Keratinocyte (primary cell): Measurements from ENCODE around the gene BAHD1. TPM values are rescaled to one million over a fixed set of nuclear protein-coding genes. Genes with fewer than 3 reads are reported as not detected.

ENCODE experiments used
- DNase-seq: peaks from one replicate; pipeline ENCODE4 v3.0.0-alpha.2; 2011; ENCODE audit warnings: low read depth, missing footprints, low spot score
- FAIRE-seq: peaks from 2 replicates; lab custom pipeline; 2011; peaks lifted over from hg19 to GRCh38; lab: Jason Lieb, UNC
- H2AFZ ChIP-seq: 2 replicates; pipeline ENCODE4 v1.6.0; 2012; ENCODE audit warnings: low read length, control low read depth, inconsistent platforms; ENCODE audit not compliant: control insufficient read depth
- H3K27ac ChIP-seq: 2 replicates; pipeline ENCODE4 v1.5.1; 2011; ENCODE audit warnings: low read length; ENCODE audit not compliant: control insufficient read depth, insufficient read depth
- H3K27me3 ChIP-seq: 3 replicates; pipeline ENCODE4 v1.6.0; 2011; ENCODE audit warnings: low read length; ENCODE audit not compliant: control insufficient read depth, insufficient read depth; ENCODE audit errors: extremely low read depth
- H3K36me3 ChIP-seq, 2 experiments: 2 replicates in 1 of 2; 3 replicates in 1 of 2; pipeline ENCODE4 v1.5.1; 2011; ENCODE audit warnings: low read length in 2 of 2, mild to moderate bottlenecking in 1 of 2; ENCODE audit not compliant: control insufficient read depth in 2 of 2, insufficient read depth in 2 of 2; ENCODE audit errors: extremely low read depth in 1 of 2
- H3K4me1 ChIP-seq: 3 replicates; pipeline ENCODE4 v1.5.1; 2011; ENCODE audit warnings: low read length; ENCODE audit not compliant: control insufficient read depth, insufficient read depth; ENCODE audit errors: extremely low read depth
- H3K4me2 ChIP-seq: 3 replicates; pipeline ENCODE4 v1.6.0; 2011; ENCODE audit warnings: low read depth, low read length; ENCODE audit not compliant: control insufficient read depth, insufficient read depth; ENCODE audit errors: extremely low read depth
- H3K4me3 ChIP-seq, 3 experiments: fragments of 200-600 bp in 1 of 3; sonication (generic) in 1 of 3; 2 replicates in 2 of 3; 3 replicates in 1 of 3; pipeline ENCODE4 v1.5.1; 2011 to 2016; ENCODE audit warnings: low read length in 3 of 3, mild to moderate bottlenecking in 3 of 3, control low read depth in 2 of 3, inconsistent platforms in 1 of 3, low read depth in 1 of 3, mixed read lengths in 1 of 3, mixed run types in 1 of 3, moderate library complexity in 1 of 3; ENCODE audit not compliant: control insufficient read depth in 2 of 3, insufficient read depth in 2 of 3; ENCODE audit errors: extremely low read depth in 1 of 3
- H3K79me2 ChIP-seq: 2 replicates; pipeline ENCODE4 v1.6.0; 2012; ENCODE audit warnings: low read length; ENCODE audit not compliant: control insufficient read depth, insufficient read depth
- H3K9ac ChIP-seq: 3 replicates; pipeline ENCODE4 v1.6.0; 2011; ENCODE audit warnings: low read length; ENCODE audit not compliant: control insufficient read depth, insufficient read depth; ENCODE audit errors: extremely low read depth
- H3K9me1 ChIP-seq: 3 replicates; pipeline ENCODE4 v1.6.0; 2011; ENCODE audit warnings: low read length; ENCODE audit not compliant: control insufficient read depth, insufficient read depth; ENCODE audit errors: extremely low read depth
- H3K9me3 ChIP-seq: 2 replicates; pipeline ENCODE4 v1.5.1; 2012; ENCODE audit warnings: low read depth, low read length; ENCODE audit not compliant: control insufficient read depth
- H4K20me1 ChIP-seq: 3 replicates; pipeline ENCODE4 v1.6.0; 2011; ENCODE audit warnings: low read length; ENCODE audit not compliant: control insufficient read depth, insufficient read depth; ENCODE audit errors: extremely low read depth
- EZH2 ChIP-seq: IDR thresholded peaks from one replicate; pipeline ENCODE4 v1.6.1; 2012; ENCODE audit warnings: inconsistent platforms, mild to moderate bottlenecking, low read length, moderate library complexity
- dilution Hi-C: fragments of 300-500 bp; cut with MboI; formaldehyde crosslinking; loops from one replicate; pipeline ENCODE4 v1.7.0; 2020; ENCODE audit warnings: low sequenced_read_pairs; ENCODE audit not compliant: extremely low pct_ligation_motif_present
- polyA plus RNA-seq, 5 experiments: library from polyadenylated mRNA; depleted of rRNA in 3 of 5; stranded (reverse) in 3 of 5; stranded (forward) in 1 of 5; unstranded in 1 of 5; fragments of >200 nt; gene quantifications; 1 replicate in 1 of 5; 2 replicates in 3 of 5; 3 replicates in 1 of 5; pipeline versions ENCODE4 v1.2.1 to v1.2.3, GENCODE V29; 2011 to 2012; ENCODE audit warnings: missing spikeins in 2 of 5, low read depth in 1 of 5, low replicate concordance in 1 of 5
- TF ChIP-seq, protein P1 (sequence below), 3 experiments: IDR thresholded peaks in 1 of 3; conservative IDR thresholded peaks in 1 of 3; optimal IDR thresholded peaks in 1 of 3; 2 replicates in 2 of 3; 3 replicates in 1 of 3; pipeline versions ENCODE3 to v1.5.1; 2011; ENCODE audit warnings: low read length in 3 of 3, mild to moderate bottlenecking in 3 of 3, moderate library complexity in 2 of 3, control low read depth in 1 of 3, inconsistent platforms in 1 of 3; ENCODE audit not compliant: insufficient read depth in 2 of 3; ENCODE audit errors: extremely low read depth in 1 of 3

BAHD1 gene
- polyA plus RNA-seq, 1 donor (not counting 4 experiments of a cell fraction or from before 2014, with no cell fraction given) = 4.8 TPM

- Histone ChIP-seq H3K9ac (no peak overlapping the region), H2AFZ (no peak overlapping the region), H3K27me3 (no peaks in the 10 kb centered on the region), H3K79me2 (peaks cover 4% of the 10 kb centered on the region), H3K9me3 (no peaks in the 10 kb centered on the region), H3K4me1 (peaks cover 12% of the 10 kb centered on the region), H3K4me2 (no peak overlapping the region), H3K27ac (no peak overlapping the region), H3K4me3 (no peak overlapping the region), H3K36me3 (peaks cover 10 to 16% of the 10 kb centered on the region in 2 experiments), H4K20me1 (peaks cover 3% of the 10 kb centered on the region), H3K9me1 (no peaks in the 10 kb centered on the region)
- no peak for DNase-seq
- dilution Hi-C loops = no loop called here
- TF ChIP-seq, protein P1, sequence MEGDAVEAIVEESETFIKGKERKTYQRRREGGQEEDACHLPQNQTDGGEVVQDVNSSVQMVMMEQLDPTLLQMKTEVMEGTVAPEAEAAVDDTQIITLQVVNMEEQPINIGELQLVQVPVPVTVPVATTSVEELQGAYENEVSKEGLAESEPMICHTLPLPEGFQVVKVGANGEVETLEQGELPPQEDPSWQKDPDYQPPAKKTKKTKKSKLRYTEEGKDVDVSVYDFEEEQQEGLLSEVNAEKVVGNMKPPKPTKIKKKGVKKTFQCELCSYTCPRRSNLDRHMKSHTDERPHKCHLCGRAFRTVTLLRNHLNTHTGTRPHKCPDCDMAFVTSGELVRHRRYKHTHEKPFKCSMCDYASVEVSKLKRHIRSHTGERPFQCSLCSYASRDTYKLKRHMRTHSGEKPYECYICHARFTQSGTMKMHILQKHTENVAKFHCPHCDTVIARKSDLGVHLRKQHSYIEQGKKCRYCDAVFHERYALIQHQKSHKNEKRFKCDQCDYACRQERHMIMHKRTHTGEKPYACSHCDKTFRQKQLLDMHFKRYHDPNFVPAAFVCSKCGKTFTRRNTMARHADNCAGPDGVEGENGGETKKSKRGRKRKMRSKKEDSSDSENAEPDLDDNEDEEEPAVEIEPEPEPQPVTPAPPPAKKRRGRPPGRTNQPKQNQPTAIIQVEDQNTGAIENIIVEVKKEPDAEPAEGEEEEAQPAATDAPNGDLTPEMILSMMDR (optimal IDR thresholded peaks at IDR 0.05 in 1 of 3, IDR thresholded peaks at IDR 0.05 in 1 of 3, conservative IDR thresholded peaks at IDR 0.05 in 1 of 3; ENCODE audit: extremely low read depth in 1 of 3, insufficient read depth in 2 of 3, low read length in 3 of 3) = no peak
- TF ChIP-seq EZH2 = no peak
- no peak for FAIRE-seq
These were observed 21.2 kb downstream of the BAHD1 start for GRCh38 chr15:40461958-40462357.

DNA sequence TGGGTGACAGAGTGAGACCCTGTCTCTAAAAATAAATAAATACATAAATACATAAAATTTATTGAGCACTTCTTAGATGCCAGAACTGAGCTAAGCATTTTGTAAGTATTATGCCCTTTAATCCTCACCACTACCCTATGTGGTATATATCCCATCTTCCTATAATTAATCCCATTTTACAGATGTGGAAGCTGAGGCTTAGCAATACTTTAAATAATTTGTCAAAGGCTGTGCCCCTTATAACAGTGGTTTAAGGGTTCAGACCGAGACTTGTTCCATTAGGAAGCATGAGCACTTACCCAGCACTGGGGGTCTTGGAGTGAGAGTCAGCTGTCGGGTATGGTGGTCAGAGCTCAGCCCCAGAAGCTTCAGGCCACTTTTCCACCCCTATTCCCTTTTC lies 22.5 kb downstream of the BAHD1 start:
- Histone ChIP-seq H4K20me1 (peaks cover 3% of the 10 kb centered on the region), H3K27ac (no peak overlapping the region)
- FAIRE-seq = no peak

More for the DNA sequence above, 22.5 kb downstream of the BAHD1 start:
- H3K4me3 ChIP-seq = no peak overlapping the region
- H3K27me3 ChIP-seq = no peaks in the 10 kb centered on the region
- H3K4me1 ChIP-seq = peaks cover 12% of the 10 kb centered on the region
- no peaks in the 10 kb centered on the region for H3K79me2 ChIP-seq
- no peaks in the 10 kb centered on the region for H3K9me3 ChIP-seq
- TF ChIP-seq, protein P1 (optimal IDR thresholded peaks at IDR 0.05 in 1 of 3, IDR thresholded peaks at IDR 0.05 in 1 of 3, conservative IDR thresholded peaks at IDR 0.05 in 1 of 3; ENCODE audit: extremely low read depth in 1 of 3, insufficient read depth in 2 of 3, low read length in 3 of 3) = no peak
- TF ChIP-seq EZH2 = no peak
- no peak overlapping the region for H3K4me2 ChIP-seq
- dilution Hi-C loops = no loop called here
- no peak overlapping the region for H2AFZ ChIP-seq
- DNase-seq = no peak
- no peaks in the 10 kb centered on the region for H3K9me1 ChIP-seq
- peaks cover 10 to 17% of the 10 kb centered on the region in 2 experiments for H3K36me3 ChIP-seq
- no peak overlapping the region for H3K9ac ChIP-seq
